Trophoblast cell (in vitro differentiated cells and primary cell): ENCODE results near the gene OR4C5.
"Not testable (repeated sequence)": the region's sequence is repeated elsewhere in the genome, so short reads cannot be mapped to it uniquely, and the experiment has no call there.

Experiments
- DNase-seq, 2 donors: peaks; one replicate each; pipeline ENCODE4 v3.0.0-alpha.2; 2016
- H2AFZ ChIP-seq: 2 replicates; pipeline ENCODE4 v1.6.1; 2013; ENCODE audit warnings: low read length, moderate library complexity, mild to moderate bottlenecking; ENCODE audit not compliant: insufficient read depth, poor library complexity
- H2AK5ac ChIP-seq: 2 replicates; pipeline ENCODE4 v1.6.1; 2013; ENCODE audit warnings: mild to moderate bottlenecking, low read length
- H2BK120ac ChIP-seq: 2 replicates; pipeline ENCODE4 v1.6.1; 2013; ENCODE audit warnings: low read length, mild to moderate bottlenecking, moderate library complexity; ENCODE audit not compliant: insufficient read depth, poor library complexity
- H2BK12ac ChIP-seq: 2 replicates; pipeline ENCODE4 v1.6.1; 2013; ENCODE audit warnings: mild to moderate bottlenecking, low read length, moderate library complexity
- H2BK5ac ChIP-seq: 2 replicates; pipeline ENCODE4 v1.6.1; 2013; ENCODE audit warnings: low read length, low read depth, moderate library complexity, mild to moderate bottlenecking; ENCODE audit not compliant: poor library complexity
- H3K14ac ChIP-seq: 2 replicates; pipeline ENCODE4 v1.6.1; 2013; ENCODE audit warnings: mild to moderate bottlenecking, low read length
- H3K18ac ChIP-seq: 2 replicates; pipeline ENCODE4 v1.6.1; 2013; ENCODE audit warnings: mild to moderate bottlenecking, low read length
- H3K23ac ChIP-seq: 2 replicates; pipeline ENCODE4 v1.6.1; 2013; ENCODE audit warnings: low read length
- H3K27ac ChIP-seq: 2 replicates; pipeline ENCODE4 v1.5.1; 2013; ENCODE audit warnings: low read depth, mild to moderate bottlenecking, inconsistent platforms, low read length, moderate library complexity
- H3K27me3 ChIP-seq: 2 replicates; pipeline ENCODE4 v1.6.1; 2013; ENCODE audit warnings: inconsistent platforms, mild to moderate bottlenecking, low read length, moderate library complexity; ENCODE audit not compliant: insufficient read depth
- H3K36me3 ChIP-seq, 2 experiments: 1 replicate in 1 of 2; 2 replicates in 1 of 2; pipeline ENCODE4 v1.6.1; 2013; ENCODE audit warnings: low read length in 2 of 2, mild to moderate bottlenecking in 2 of 2, moderate library complexity in 1 of 2; ENCODE audit not compliant: insufficient read depth in 2 of 2, control insufficient read depth in 1 of 2
- H3K4ac ChIP-seq: 2 replicates; pipeline ENCODE4 v1.6.1; 2013; ENCODE audit warnings: low read depth, mild to moderate bottlenecking, low read length, moderate library complexity
- H3K4me1 ChIP-seq, 2 experiments: 1 replicate in 1 of 2; 2 replicates in 1 of 2; pipeline ENCODE4 v1.6.1; 2013; ENCODE audit warnings: low read length in 2 of 2, mild to moderate bottlenecking in 2 of 2, moderate library complexity in 1 of 2; ENCODE audit not compliant: insufficient read depth in 2 of 2, control insufficient read depth in 1 of 2
- H3K4me2 ChIP-seq: 2 replicates; pipeline ENCODE4 v1.6.1; 2013; ENCODE audit warnings: inconsistent platforms, mild to moderate bottlenecking, low read length, moderate library complexity
- H3K4me3 ChIP-seq: 2 replicates; pipeline ENCODE4 v1.5.1; 2013; ENCODE audit warnings: mild to moderate bottlenecking, low read depth, low read length, inconsistent platforms
- H3K79me1 ChIP-seq: one replicate; pipeline ENCODE4 v1.6.1; 2013; ENCODE audit warnings: low read length
- H3K79me2 ChIP-seq: 2 replicates; pipeline ENCODE4 v1.6.1; 2013; ENCODE audit warnings: low read length, mild to moderate bottlenecking; ENCODE audit not compliant: control insufficient read depth, insufficient read depth, poor library complexity
- H3K9ac ChIP-seq: 2 replicates; pipeline ENCODE4 v1.6.1; 2013; ENCODE audit warnings: mild to moderate bottlenecking, low read length
- H3K9me3 ChIP-seq: 2 replicates; pipeline ENCODE4 v1.6.1; 2013; ENCODE audit warnings: low read depth, mild to moderate bottlenecking, control low read depth, inconsistent platforms, low read length; ENCODE audit not compliant: insufficient read depth
- H4K12ac ChIP-seq: 2 replicates; pipeline ENCODE4 v1.6.1; 2013; ENCODE audit warnings: low read depth, mild to moderate bottlenecking, low read length, moderate library complexity
- H4K8ac ChIP-seq: 2 replicates; pipeline ENCODE4 v1.6.1; 2013; ENCODE audit warnings: low read depth, mild to moderate bottlenecking, low read length, moderate library complexity
- H4K91ac ChIP-seq: one replicate; pipeline ENCODE4 v1.6.1; 2013; ENCODE audit warnings: low read depth, mild to moderate bottlenecking, low read length, moderate library complexity
- WGBS: extraction: QIAGEN DNeasy Blood & Tissue Kit; methylation state at CpG from one replicate; pipeline ENCODE4 v1.1.7; 2013; ENCODE audit warnings: missing lambda C conversion rate; ENCODE audit not compliant: insufficient read length, insufficient coverage; ENCODE audit errors: extremely low coverage; 5-methylcytosine and 5-hydroxymethylcytosine counted together

The OR4C5 gene

GRCh38 chr11:48354677-48355076 is 11.6 kb downstream of the OR4C5 start:
- Histone ChIP-seq H3K27ac (no peak overlapping the region), H3K23ac (no peak overlapping the region), H3K4me2 (no peak overlapping the region), H3K79me2 (no peaks in the 10 kb centered on the region), H3K9ac (no peak overlapping the region), H3K4me3 (no peak overlapping the region), H3K9me3 (peaks cover 15% of the 10 kb centered on the region), H3K14ac (no peak overlapping the region), H3K4ac (no peak overlapping the region), H4K12ac (no peak overlapping the region), H2AFZ (no peak overlapping the region), H2BK5ac (no peak overlapping the region), H3K4me1 (no peaks in the 10 kb centered on the region), H3K18ac (no peak overlapping the region), H4K8ac (no peak overlapping the region), H2BK12ac (no peak overlapping the region), H3K27me3 (no peaks in the 10 kb centered on the region), H3K79me1 (no peaks in the 10 kb centered on the region), H2BK120ac (no peak overlapping the region), H2AK5ac (no peak overlapping the region), H3K36me3 (no peaks in the 10 kb centered on the region), H4K91ac (no peak overlapping the region)
- DNase-seq, result no peak
- no CpG with 5 or more reads among the region's 1 CpG for WGBS

GRCh38 chr11:48354013-48354412 is 12.3 kb downstream of the OR4C5 start:
- H3K79me2 ChIP-seq, result no peaks in the 10 kb centered on the region
- H3K9me3 ChIP-seq, result peaks cover 15% of the 10 kb centered on the region
- no peak overlapping the region for H3K4me2 ChIP-seq
- no peaks in the 10 kb centered on the region for H3K4me1 ChIP-seq
- H3K36me3 ChIP-seq, result no peaks in the 10 kb centered on the region
- no peak overlapping the region for H3K23ac ChIP-seq
- no peaks in the 10 kb centered on the region for H3K27me3 ChIP-seq
- H4K91ac ChIP-seq, result no peak overlapping the region
- H3K9ac ChIP-seq, result no peak overlapping the region
- no peak for DNase-seq
- no peak overlapping the region for H3K27ac ChIP-seq
- no peak overlapping the region for H3K14ac ChIP-seq
- no peak overlapping the region for H3K4me3 ChIP-seq
- H3K18ac ChIP-seq, result no peak overlapping the region
- no peak overlapping the region for H3K4ac ChIP-seq
- H4K12ac ChIP-seq, result no peak overlapping the region
- no CpG with 5 or more reads among the region's 4 CpGs for WGBS
- no peak overlapping the region for H2AK5ac ChIP-seq
- no peak overlapping the region for H2BK120ac ChIP-seq
- no peaks in the 10 kb centered on the region for H3K79me1 ChIP-seq
- no peak overlapping the region for H2BK5ac ChIP-seq
- no peak overlapping the region for H2AFZ ChIP-seq
- H4K8ac ChIP-seq, result no peak overlapping the region
- no peak overlapping the region for H2BK12ac ChIP-seq

- H3K23ac ChIP-seq, H3K14ac ChIP-seq, H3K9me3 ChIP-seq, H4K91ac ChIP-seq, H3K36me3 ChIP-seq, H3K9ac ChIP-seq, H3K4me3 ChIP-seq, H2BK120ac ChIP-seq, H2BK12ac ChIP-seq, H4K8ac ChIP-seq, H2AFZ ChIP-seq, H3K4ac ChIP-seq, H3K4me2 ChIP-seq, H3K27ac ChIP-seq, H3K18ac ChIP-seq, H3K4me1 ChIP-seq, H4K12ac ChIP-seq, DNase-seq, H3K27me3 ChIP-seq, H2BK5ac ChIP-seq, H2AK5ac ChIP-seq, H3K79me2 ChIP-seq, H3K79me1 ChIP-seq: not testable (repeated sequence)
- WGBS, result no CpG with 5 or more reads among the region's 5 CpGs
Observed at GRCh38 chr11:48346286-48346685, 20.0 kb downstream of the OR4C5 start.

GRCh38 chr11:48342505-48342904 is 23.8 kb downstream of the OR4C5 start:
- H3K27ac ChIP-seq, H3K27me3 ChIP-seq, H3K79me1 ChIP-seq, H3K4me3 ChIP-seq, H4K91ac ChIP-seq, H2BK120ac ChIP-seq, H2AK5ac ChIP-seq, H3K18ac ChIP-seq, H2BK12ac ChIP-seq, H3K4ac ChIP-seq, H3K23ac ChIP-seq, H3K14ac ChIP-seq, H3K4me1 ChIP-seq, DNase-seq, H2AFZ ChIP-seq, H2BK5ac ChIP-seq, H4K8ac ChIP-seq, H3K79me2 ChIP-seq, H4K12ac ChIP-seq, H3K9ac ChIP-seq, H3K4me2 ChIP-seq, H3K36me3 ChIP-seq: not testable (repeated sequence)
- no CpG with 5 or more reads among the region's 2 CpGs for WGBS
- H3K9me3 ChIP-seq, result peaks cover 12% of the 10 kb centered on the region
